ENCODE measurements around the gene IKZF1. TPM values are rescaled to one million over a fixed set of nuclear protein-coding genes. Genes with fewer than 3 reads are reported as not detected.

The IKZF1 gene
- total RNA-seq, 1 experiment from 2014 or later, result not detected

- DNase-seq (ENCODE audit: low spot score), result no peak
Measured at GRCh38 chr7:50308532-50309385, 4.2 kb downstream of the IKZF1 start.

- DNase-seq (ENCODE audit: low spot score), result no peak
Measured at GRCh38 chr7:50309721-50310120, 5.2 kb downstream of the IKZF1 start.

DNA sequence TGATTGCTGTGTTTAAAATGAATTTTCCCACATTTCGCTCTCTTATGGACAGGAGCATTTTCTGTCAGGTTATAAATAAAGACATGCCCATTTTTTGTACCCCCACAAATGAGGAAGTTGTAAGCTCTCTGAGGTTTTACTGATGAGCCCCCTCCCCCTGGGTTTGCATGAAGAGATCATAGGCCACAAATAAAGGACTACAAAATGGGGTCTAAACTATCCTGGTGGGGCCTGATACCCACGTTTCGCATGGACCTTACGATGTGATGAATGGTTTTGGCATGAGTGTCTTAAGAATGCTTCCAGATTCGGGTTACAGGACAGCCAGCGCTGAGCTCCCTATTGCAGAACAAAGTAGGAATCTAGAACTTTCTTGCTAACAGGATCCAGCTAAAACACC, 5.8 kb downstream of the IKZF1 start:
- DNase-seq (ENCODE audit: low spot score), result no peak

DNA sequence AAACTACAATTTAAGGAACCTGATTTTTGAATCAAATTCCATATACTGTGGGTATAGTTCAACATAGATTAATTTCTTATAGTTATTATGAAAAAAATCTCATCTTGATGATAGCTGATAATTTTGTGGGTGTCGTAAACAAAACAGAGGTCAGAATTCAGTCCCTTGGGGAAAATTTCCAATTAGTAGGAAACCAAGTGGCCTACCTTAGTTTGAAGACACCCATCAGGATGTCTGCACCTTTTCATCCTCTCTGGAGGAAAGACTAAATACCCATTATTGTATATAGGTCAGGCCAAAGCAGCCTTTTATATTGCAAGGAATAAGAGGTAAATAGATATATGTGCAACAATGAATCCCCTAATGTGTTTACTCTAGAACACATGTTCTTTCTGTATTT, 6.4 kb downstream of the IKZF1 start:
- no peak for DNase-seq (ENCODE audit: low spot score)

GRCh38 chr7:50312250-50313162, 8.0 kb downstream of the IKZF1 start:
- no peak for DNase-seq (ENCODE audit: low spot score)

- no peak for DNase-seq (ENCODE audit: low spot score)
Measured at GRCh38 chr7:50314836-50315592, 10.5 kb downstream of the IKZF1 start.

GRCh38 chr7:50315739-50316671, 11.5 kb downstream of the IKZF1 start:
- DNase-seq (ENCODE audit: low spot score), result no peak

GRCh38 chr7:50317221-50317678, 12.7 kb downstream of the IKZF1 start:
- no peak for DNase-seq (ENCODE audit: low spot score)

- no peak for DNase-seq (ENCODE audit: low spot score)
Measured at GRCh38 chr7:50317697-50318669, 13.5 kb downstream of the IKZF1 start.

GRCh38 chr7:50321487-50322067, 17.1 kb downstream of the IKZF1 start:
- no peak for DNase-seq (ENCODE audit: low spot score)

DNA sequence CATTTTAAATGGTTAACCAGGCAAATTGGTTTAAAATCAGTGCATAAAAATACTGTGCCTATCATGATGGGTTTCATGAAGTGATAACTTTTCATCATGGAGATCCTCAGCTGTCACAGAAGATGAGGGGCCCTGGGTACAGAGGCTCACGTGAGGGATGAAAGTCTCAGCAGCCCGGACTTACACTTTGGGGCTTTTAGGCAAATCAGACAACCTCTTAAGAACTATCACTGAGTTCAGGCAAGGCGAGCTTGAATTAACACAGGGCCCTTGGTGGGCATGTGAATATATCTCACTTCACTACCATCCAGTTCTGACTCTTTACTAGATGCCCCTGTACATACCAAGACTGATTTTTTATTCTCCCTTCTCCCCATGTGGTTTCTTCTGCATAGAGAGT, 19.6 kb downstream of the IKZF1 start:
- DNase-seq (ENCODE audit: low spot score), result no peak

GRCh38 chr7:50327443-50327842, 22.9 kb downstream of the IKZF1 start:
- no peak for DNase-seq (ENCODE audit: low spot score)

- no peak for DNase-seq (ENCODE audit: low spot score)
Measured at GRCh38 chr7:50329775-50330174, 25.3 kb downstream of the IKZF1 start.

DNA sequence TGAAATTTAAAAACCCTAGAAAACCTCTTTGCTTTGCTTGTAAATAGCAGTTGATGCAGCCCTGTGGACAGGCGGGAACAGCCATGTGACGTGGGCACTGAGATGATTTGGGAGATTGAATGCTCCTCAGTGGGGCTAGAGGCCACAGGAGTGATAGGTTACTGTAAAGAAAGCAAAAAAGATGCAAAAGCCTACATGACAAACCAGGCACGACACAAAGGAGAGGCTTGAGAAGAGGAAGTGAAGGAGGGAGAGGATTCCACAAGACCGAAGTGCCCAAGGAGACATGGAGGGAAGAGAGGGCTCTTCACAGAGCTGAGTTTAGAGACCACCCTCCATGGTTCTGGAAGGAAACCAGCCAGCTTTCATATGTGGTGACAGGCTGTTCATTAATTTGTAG, 25.7 kb downstream of the IKZF1 start:
- no peak for DNase-seq (ENCODE audit: low spot score)

- no peak for DNase-seq (ENCODE audit: low spot score)
Measured at GRCh38 chr7:50330696-50331095, 26.2 kb downstream of the IKZF1 start.

DNA sequence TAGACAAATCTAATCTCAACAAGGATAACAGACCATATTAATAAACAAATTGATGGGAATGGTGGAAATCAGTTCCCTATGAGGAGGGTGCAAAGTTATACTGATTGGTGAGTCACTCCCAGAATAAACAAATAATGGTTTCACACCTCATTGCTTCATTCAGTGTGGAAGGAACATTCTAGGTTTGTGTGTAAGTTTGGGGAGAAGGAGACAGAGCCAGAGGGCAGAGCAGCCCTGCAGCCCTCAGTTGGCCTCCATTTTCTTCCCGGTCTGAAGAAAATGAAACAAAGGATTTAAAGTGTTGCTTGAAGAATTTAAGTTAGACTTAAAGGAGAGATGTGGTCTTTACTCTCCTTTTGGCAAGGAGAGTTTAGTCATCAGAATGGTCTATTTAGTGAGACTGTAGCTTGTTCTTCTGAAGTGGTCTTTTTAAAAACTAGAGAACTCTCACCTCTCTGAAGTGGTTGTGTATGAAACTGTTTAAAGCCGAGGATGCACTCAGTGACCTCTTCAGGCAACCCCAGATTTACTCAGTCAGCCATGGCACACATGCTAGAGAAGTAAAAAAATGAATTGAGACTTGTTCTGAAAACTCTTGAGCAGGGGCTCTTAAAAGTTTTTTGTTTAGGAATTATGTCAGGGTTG, 27.2 kb downstream of the IKZF1 start:
- DNase-seq (ENCODE audit: low spot score), result no peak

DNA sequence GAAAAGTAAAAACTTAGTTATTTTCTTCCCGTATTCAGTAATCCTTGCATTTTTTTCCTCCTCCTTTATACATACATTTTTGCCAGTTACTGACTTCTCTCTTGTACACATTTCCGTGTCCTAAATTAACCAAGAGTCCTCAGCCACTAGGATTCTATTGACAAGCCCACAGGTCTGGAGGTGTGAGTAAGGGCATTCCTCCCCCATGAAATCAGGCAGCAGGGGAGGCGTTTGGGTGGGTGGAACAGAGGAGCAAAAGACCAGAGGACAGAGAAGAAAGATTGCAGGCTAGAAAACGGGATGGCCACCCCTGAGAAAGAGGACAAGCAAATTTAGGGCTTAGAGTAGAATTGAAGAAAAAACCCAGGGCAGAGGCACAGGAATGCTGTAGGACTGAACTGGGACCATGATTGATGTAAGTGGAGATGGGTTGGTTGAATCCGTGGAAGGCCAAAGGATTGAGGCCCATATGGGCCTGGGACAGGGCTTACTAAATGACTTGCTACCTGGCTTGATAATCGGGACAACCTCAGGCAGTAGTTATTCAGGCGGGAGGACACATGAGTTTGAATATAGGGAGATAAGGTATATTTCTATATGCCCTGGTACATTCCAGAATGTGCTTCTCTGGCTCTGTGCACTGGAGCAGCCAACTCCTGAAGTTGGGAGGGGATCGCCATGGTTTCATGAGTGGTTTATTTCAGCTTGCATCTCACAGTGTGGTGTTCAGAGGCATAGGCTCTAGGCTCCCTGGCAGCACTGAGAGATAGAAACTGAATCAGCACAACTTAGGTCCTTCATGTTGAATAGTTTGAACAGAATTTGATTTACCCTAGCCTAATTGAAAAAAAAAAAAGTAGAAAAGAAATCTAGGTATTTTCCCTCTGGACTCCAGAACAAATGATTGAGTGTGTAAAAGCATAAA, 28.0 kb downstream of the IKZF1 start:
- no peak for DNase-seq (ENCODE audit: low spot score)

DNA sequence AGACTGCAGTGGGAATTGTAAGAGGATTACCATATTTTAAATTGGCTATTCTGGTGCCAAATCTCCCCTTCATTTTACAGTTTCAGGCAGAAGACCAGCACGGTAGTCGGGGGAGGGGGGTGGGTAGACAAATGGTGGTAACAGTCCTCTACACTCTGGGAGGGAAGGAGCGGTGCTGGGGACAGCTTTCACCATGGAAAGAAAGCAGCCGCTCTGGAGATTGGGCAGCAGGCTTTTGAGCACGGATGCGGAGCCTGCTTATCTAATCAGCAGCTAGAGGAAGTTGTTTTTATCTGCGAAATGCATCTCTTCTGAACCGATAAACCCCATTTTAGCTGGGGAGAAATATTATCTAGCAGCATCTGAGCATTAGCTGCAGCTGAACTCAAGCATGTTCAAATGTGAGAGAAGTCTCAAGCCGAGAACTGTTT, 28.7 kb downstream of the IKZF1 start:
- DNase-seq (ENCODE audit: low spot score), result no peak
